Measurements from ENCODE around the gene NNAT.
A peak's percentile ranks its signal among the peaks of the same experiment; 100 is the strongest.
"Not testable (repeated sequence)": the region's sequence is repeated elsewhere in the genome, so short reads cannot be mapped to it uniquely, and the experiment has no call there.

NNAT gene

GRCh38 chr20:37524859-37525708 is 4.0 kb downstream of the NNAT start:
- DNase-seq: peak; percentile 94

GRCh38 chr20:37525810-37526209 is 4.8 kb downstream of the NNAT start:
- no peak for DNase-seq

GRCh38 chr20:37526238-37526838 is 5.3 kb downstream of the NNAT start:
- DNase-seq: peak; percentile 76

GRCh38 chr20:37526839-37527637 is 6.0 kb downstream of the NNAT start:
- DNase-seq: no peak

- peak; percentile 66 for DNase-seq
Measured at GRCh38 chr20:37527638-37528445, 6.8 kb downstream of the NNAT start, which contains the start of gene BLCAP. BLCAP (minus strand) TSS chr20:37527876; CDS start chr20:37519174, 8,702 bp downstream.

- no peak for DNase-seq
Measured at GRCh38 chr20:37528446-37529213, 7.6 kb downstream of the NNAT start.

- no peak for DNase-seq
Measured at GRCh38 chr20:37529214-37529967, 8.3 kb downstream of the NNAT start.

- no peak for DNase-seq
Measured at GRCh38 chr20:37529968-37530600, 9.0 kb downstream of the NNAT start.

- no peak for DNase-seq
Measured at GRCh38 chr20:37530696-37531095, 9.6 kb downstream of the NNAT start.

- DNase-seq: no peak
Measured at GRCh38 chr20:37531856-37532255, 10.8 kb downstream of the NNAT start.

- no peak for DNase-seq
Measured at GRCh38 chr20:37533154-37533715, 12.2 kb downstream of the NNAT start.

GRCh38 chr20:37534401-37535157 is 13.5 kb downstream of the NNAT start:
- peak; percentile 59 for DNase-seq

GRCh38 chr20:37535443-37536132 is 14.5 kb downstream of the NNAT start:
- no peak for DNase-seq

GRCh38 chr20:37537505-37537904 is 16.5 kb downstream of the NNAT start:
- DNase-seq: no peak

GRCh38 chr20:37538003-37538402 is 17.0 kb downstream of the NNAT start:
- peak; percentile 83 for DNase-seq

GRCh38 chr20:37539424-37539823 is 18.4 kb downstream of the NNAT start:
- no peak for DNase-seq

- no peak for DNase-seq
Measured at GRCh38 chr20:37540001-37540400, 19.0 kb downstream of the NNAT start.

GRCh38 chr20:37540838-37541237 is 19.8 kb downstream of the NNAT start:
- not testable (repeated sequence) for DNase-seq

- DNase-seq: no peak
Measured at GRCh38 chr20:37541326-37541725, 20.3 kb downstream of the NNAT start.
